ENCODE measurements around the gene PAPPA2. TPM values are rescaled to one million over a fixed set of nuclear protein-coding genes. Genes with fewer than 3 reads are reported as not detected.

Gene PAPPA2
- total and polyA plus RNA-seq, 10 of the 15 experiments (the other 5 are each of a cell fraction or from before 2014, with no cell fraction given): under 0.01 to 0.06 (median 0.03) TPM; not detected in 7

GRCh38 chr1:176866011-176866714, 403.2 kb downstream of the PAPPA2 start:
- no peak for TF ChIP-seq ZBTB40 (IDR thresholded peaks at IDR 0.05; ENCODE audit: borderline replicate concordance)
- no peak for TF ChIP-seq YY1 (IDR thresholded peaks at IDR 0.05; ENCODE audit: low read depth, low read length)
- no peak for TF ChIP-seq REST (IDR thresholded peaks at IDR 0.05; ENCODE audit: low read depth, low read length)
- no peak for TF ChIP-seq EZH2 (IDR thresholded peaks at IDR 0.05; ENCODE audit: borderline replicate concordance, control insufficient read depth, low read depth, low read length)
- TF ChIP-seq ZSCAN29 (IDR thresholded peaks at IDR 0.05): no peak
- no peak for TF ChIP-seq RUNX3 (IDR thresholded peaks at IDR 0.05; ENCODE audit: low read length)
- TF ChIP-seq SP1 (IDR thresholded peaks at IDR 0.05; ENCODE audit: low read depth, low read length): no peak
- TF ChIP-seq ZBED1 (IDR thresholded peaks at IDR 0.05; ENCODE audit: borderline replicate concordance): no peak
- TF ChIP-seq MTA3 (IDR thresholded peaks at IDR 0.05; ENCODE audit: borderline replicate concordance, low read length): no peak
- TF ChIP-seq ZBTB4 (CRISPR knock-in tag; IDR thresholded peaks at IDR 0.05): no peak
- TF ChIP-seq PAX5 (IDR thresholded peaks at IDR 0.05; ENCODE audit: borderline replicate concordance, low read depth, low read length): no peak
- no peak overlapping the region for H3K9ac ChIP-seq (ENCODE audit: control insufficient read depth, insufficient read depth, low read length)
- no peak overlapping the region for H3K4me3 ChIP-seq
- ATAC-seq (no peak), DNase-seq (ENCODE audit: low read depth, low spot score) (no peak), FAIRE-seq (no peak)
- ChIA-PET RAD21 (ENCODE audit: unreplicated experiment) (no interaction called here), SMC1A (ENCODE audit: uncharacterized antibody, unreplicated experiment) (no interaction called here), POLR2A (no interaction called here), CTCF (no interaction called here)
- no peaks in the 10 kb centered on the region for H3K79me2 ChIP-seq (ENCODE audit: control insufficient read depth, insufficient read depth, low read length)
- no peaks in the 10 kb centered on the region for H4K20me1 ChIP-seq (ENCODE audit: control insufficient read depth, insufficient read depth)
- 0% methylated on average over 1 of the region's 1 CpG for WGBS (ENCODE audit: insufficient coverage, insufficient replicate concordance, low lambda C conversion rate, missing lambda C conversion rate)
- H2AFZ ChIP-seq (ENCODE audit: control insufficient read depth, low read depth, low read length): no peak overlapping the region
- no TSS peak for BruUV-seq (replicated peaks)
- H3K27me3 ChIP-seq (replicated peaks in 1 of 2; ENCODE audit: control insufficient read depth in 2 of 2, insufficient read depth in 2 of 2, low read length in 1 of 2): no peaks in the 10 kb centered on the region
- no peak overlapping the region for H3K4me2 ChIP-seq (ENCODE audit: control insufficient read depth, insufficient read depth)
- H3K4me1 ChIP-seq (ENCODE audit: control insufficient read depth, insufficient read depth, low read length): no peaks in the 10 kb centered on the region
- no peaks in the 10 kb centered on the region for H3K9me3 ChIP-seq (replicated peaks; ENCODE audit: control insufficient read depth, insufficient read depth, low read length)
- no peaks in the 10 kb centered on the region for H3K36me3 ChIP-seq (ENCODE audit: control insufficient read depth in 2 of 2, insufficient read depth in 2 of 2, low read length in 1 of 2)
- H3K27ac ChIP-seq (ENCODE audit: control insufficient read depth, insufficient read depth): no peak overlapping the region
- in situ Hi-C loops (cut with MboI) (no loop called here), intact Hi-C loops (cut with micrococcal nuclease; ENCODE audit: unreplicated experiment) (no loop called here)
